ENCODE measurements around the gene PLD1.

PLD1 gene

DNA sequence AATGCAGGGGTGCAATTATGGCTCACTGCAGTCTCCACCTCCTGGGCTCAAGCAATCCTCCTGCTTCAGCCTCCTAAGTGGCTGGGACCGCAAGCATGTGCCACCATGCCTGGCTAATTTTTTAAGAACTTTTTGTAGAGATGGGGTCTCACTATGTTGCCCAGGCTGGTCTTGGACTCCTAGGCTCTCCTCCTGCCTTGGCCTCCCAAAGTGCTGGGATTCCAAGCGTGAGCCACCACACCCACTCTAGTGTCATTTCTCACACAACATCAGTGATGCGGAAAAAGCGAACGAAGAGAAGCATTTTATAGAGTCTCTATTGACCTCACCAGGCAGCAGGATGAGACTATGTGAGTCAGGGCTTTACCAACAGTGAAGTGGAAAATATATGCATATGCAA, 137.7 kb downstream of the PLD1 start:
- DNase-seq (ENCODE audit: low read depth in 2 of 2, low spot score in 1 of 2), result no peak

DNA sequence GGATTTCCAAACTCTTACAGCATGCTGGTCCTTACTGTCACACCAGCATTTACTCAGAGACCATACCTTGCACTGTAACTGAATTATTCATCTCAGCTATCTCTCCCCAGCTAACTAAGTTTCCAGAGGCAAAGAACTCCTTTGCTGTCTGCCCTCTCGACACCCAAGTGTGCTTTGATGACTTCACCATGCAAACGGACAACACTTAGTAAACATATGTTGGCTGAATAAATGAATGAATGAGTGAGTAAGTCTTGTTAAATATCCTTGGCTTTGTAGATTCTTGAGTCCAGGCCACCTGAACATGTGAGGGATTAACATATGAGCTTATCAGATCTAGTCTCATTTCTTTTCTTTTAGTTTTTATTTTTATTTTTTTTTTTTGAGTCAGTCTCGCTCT, 138.2 kb downstream of the PLD1 start:
- DNase-seq (ENCODE audit: low read depth in 2 of 2, low spot score in 1 of 2), result no peak

GRCh38 chr3:171671709-171672108, 138.6 kb downstream of the PLD1 start:
- DNase-seq (ENCODE audit: low read depth in 2 of 2, low spot score in 1 of 2), result no peak

DNA sequence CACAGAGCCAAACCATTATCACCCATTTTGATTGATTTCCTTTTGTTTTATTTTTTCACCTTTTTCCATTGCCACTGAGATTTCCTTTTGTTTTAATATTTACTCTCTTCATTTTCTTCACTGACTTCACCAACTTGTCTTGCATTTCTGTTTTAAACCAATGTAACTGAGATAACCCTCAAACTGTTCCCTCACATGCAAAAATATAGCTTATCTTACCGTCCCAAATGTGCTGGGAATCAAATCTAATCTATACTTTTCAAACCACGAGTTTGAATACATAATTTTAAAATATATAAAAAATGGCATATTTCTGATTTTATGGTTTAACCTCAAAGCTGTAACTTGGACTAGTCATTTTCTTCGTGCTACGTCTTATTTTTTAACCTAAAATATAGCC, 143.8 kb downstream of the PLD1 start:
- DNase-seq (ENCODE audit: low read depth in 2 of 2, low spot score in 1 of 2), result no peak

- DNase-seq (ENCODE audit: low read depth in 2 of 2, low spot score in 1 of 2), result no peak
Observed at GRCh38 chr3:171663805-171664204, 146.5 kb downstream of the PLD1 start.

GRCh38 chr3:171661484-171661883, 148.8 kb downstream of the PLD1 start:
- no peak for DNase-seq (ENCODE audit: low read depth in 2 of 2, low spot score in 1 of 2)

GRCh38 chr3:171660188-171660587, 150.1 kb downstream of the PLD1 start:
- no peak for DNase-seq (ENCODE audit: low read depth in 2 of 2, low spot score in 1 of 2)

- no peak for DNase-seq (ENCODE audit: low read depth in 2 of 2, low spot score in 1 of 2)
Observed at GRCh38 chr3:171658841-171659240, 151.4 kb downstream of the PLD1 start.

- no peak for DNase-seq (ENCODE audit: low read depth in 2 of 2, low spot score in 1 of 2)
Observed at GRCh38 chr3:171654809-171655208, 155.5 kb downstream of the PLD1 start.

DNA sequence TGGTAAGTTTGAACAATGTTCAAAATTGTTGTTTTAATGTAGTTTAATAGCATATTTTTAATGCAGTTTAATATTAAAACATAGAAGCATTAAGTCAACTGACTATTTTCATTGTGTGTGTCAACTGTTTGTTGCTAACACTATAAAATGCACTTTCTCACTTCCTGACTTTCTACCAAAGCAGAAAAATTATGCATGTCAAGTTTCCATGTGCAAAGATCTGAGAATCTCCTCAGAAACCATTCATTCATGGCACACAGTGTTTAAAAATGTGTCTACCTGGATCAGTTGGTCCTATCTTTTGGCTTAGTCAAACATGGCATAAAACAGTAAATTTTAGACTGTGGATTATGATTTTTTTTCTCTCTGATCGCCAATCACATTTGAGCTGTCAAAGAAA, 156.0 kb downstream of the PLD1 start:
- DNase-seq (ENCODE audit: low read depth in 2 of 2, low spot score in 1 of 2), result no peak

DNA sequence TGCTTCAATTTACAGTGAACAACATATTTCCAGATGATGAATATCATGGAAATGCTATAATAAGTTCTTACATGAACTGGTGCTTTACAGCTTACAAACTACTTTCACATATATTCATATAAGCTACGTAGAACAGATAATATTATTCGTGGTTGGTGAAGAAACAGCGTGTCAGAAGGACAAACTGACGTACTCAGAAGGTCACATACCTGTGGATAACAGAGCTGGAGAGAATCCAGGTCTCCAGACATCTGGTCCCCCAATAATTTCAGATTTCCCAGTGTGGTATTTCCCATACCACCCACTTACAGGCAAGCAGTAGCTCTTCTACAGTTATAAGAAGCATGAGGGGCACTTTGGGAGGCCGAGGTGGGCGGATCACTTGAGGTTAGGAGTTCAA, 156.6 kb downstream of the PLD1 start:
- DNase-seq (ENCODE audit: low read depth in 2 of 2, low spot score in 1 of 2), result no peak

DNA sequence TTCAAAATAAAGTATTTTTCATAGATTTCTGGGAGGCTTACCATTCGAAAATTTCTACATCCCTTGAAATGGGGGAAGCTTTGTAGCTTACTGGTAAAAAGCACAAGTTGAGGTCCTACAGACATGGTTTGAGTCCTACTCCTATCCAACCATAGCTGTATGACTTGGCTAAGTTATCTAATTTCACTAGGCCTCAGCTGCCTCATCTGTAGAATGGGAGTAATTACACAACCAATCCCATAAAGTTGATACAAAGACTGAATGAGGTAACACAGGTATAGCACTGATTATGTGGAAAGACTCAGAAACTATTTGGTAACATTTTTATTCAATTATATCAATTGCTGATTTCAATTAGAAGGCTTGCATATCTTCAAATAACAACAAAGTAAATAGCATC, 157.4 kb downstream of the PLD1 start:
- no peak for DNase-seq (ENCODE audit: low read depth in 2 of 2, low spot score in 1 of 2)

DNA sequence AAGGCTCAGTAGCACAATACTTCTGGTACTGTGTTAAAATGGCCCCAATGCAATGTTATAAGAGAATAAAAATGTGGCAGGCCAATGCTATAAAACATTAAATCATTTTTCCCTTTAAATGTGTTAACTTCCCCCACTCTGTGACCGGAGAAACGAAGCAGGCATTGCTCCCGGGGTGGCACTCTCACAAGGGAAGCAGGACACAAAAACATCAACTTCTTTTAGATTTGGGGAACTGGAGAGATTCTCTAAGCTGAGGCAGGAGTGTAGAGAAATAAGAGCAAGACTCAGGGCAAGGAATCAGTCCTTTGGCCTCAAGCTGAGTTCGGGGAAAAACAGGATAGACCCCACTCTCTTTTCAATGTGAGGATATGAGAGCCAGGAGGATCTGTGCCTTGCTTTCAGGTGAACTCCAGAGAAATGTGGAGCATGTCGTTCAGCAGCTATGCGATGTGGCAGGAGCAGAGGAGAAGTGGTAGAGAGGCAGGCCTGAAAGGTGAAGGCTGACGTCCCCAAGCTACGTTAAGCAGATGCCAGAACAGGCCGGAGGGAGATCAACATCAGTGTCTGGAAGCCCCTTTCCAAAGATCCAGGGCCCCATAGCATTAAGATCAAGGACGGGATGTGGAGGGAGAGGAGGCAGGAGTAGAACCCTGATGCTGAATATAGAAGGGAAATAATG, 160.2 kb downstream of the PLD1 start:
- no peak for DNase-seq (ENCODE audit: low read depth in 2 of 2, low spot score in 1 of 2)

DNA sequence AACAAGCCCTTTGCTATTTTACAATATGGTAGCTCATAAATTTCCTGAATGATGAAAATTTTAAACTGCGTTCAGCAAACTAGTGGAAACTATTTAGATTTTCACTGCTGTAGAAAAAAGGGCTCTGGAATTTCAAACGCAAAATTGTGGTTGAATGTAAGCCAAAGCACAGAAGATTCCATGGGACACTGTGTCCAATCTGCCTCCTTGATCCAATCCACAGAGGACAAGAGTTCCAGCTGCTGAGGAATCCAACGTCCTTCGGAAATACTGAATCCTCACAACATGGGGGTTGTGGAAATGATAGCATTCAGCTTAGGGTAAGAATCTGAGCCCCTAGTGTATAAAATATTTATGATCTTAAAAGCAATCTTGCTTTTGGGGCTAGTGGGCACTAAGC, 161.0 kb downstream of the PLD1 start:
- DNase-seq (ENCODE audit: low read depth in 2 of 2, low spot score in 1 of 2), result no peak

DNA sequence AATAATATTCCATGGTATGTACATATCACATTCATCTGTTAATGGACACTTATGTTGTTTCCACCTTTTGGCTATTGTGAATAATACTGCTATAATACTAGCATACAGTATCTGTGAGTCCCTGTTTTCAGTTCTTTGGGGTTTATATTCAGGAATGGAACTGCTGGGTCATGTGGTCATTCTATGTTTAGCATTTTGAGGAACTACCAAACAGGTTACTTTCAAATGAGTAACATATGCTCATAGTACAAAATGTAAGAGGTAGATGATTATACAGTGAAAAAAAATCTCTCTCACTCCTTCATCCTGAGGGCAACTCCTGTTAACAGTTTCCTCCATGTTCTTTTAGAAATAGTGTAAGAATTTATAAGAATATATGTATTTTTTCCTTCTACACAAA, 162.2 kb downstream of the PLD1 start:
- no peak for DNase-seq (ENCODE audit: low read depth in 2 of 2, low spot score in 1 of 2)

DNA sequence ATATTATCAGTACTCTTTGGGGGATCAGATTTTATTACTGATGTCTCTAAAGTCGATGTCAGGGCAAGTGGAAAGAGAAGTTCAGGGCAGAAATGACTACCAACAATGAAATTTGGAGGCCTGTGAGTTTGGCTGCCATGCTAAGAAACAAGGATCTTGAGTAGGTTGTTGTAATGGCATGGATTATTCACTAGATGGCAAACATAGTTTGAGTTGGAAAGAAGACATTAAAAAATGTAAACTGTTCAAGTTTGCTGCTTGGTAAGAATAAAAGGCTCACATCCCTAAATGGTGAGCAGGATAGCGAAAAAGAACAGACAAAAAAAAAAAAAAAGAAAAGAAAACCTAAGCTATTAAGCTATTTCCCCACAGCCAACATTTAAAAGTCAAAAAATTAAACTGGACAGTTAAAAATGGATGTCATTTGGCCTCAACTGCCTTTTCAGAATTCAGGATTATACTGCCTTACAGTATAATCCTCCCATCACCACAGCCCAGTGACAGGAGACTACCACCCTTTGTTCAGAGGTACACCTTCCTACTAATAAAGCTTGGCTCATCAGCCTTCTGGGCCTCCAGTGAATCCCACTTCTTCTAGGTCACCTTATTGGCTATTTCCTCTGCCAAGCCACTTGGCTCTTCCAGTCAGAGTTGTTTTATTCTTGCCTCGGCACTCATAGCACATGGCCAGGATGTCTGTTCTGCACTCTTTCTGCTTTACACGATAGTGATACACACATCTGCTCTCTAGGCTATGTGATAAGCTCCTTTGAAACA, 163.7 kb downstream of the PLD1 start:
- DNase-seq (ENCODE audit: low read depth in 2 of 2, low spot score in 1 of 2), result no peak

DNA sequence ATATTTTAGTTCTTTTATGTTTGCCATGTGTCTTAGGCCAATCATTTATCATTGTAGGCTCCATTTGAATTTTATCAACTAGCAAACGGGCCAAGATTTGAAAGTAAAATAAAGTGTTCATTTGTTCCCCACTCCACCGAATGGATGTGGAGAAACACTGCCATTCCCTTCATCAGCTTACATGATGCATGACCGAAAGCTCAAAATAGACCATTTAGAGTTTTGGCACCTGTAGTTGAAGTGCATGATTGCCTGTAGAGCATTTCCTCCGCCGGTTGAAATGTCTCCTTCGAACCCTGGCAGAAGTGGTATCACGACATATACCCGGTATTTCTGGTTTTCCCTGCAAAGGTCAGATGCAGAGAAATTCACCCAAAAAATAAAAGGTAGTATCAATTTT, 165.6 kb downstream of the PLD1 start:
- DNase-seq (ENCODE audit: low read depth in 2 of 2, low spot score in 1 of 2), result no peak

- DNase-seq (ENCODE audit: low read depth in 2 of 2, low spot score in 1 of 2), result no peak
Observed at GRCh38 chr3:171643681-171644080, 166.6 kb downstream of the PLD1 start.

GRCh38 chr3:171643033-171643432, 167.2 kb downstream of the PLD1 start:
- no peak for DNase-seq (ENCODE audit: low read depth in 2 of 2, low spot score in 1 of 2)

DNA sequence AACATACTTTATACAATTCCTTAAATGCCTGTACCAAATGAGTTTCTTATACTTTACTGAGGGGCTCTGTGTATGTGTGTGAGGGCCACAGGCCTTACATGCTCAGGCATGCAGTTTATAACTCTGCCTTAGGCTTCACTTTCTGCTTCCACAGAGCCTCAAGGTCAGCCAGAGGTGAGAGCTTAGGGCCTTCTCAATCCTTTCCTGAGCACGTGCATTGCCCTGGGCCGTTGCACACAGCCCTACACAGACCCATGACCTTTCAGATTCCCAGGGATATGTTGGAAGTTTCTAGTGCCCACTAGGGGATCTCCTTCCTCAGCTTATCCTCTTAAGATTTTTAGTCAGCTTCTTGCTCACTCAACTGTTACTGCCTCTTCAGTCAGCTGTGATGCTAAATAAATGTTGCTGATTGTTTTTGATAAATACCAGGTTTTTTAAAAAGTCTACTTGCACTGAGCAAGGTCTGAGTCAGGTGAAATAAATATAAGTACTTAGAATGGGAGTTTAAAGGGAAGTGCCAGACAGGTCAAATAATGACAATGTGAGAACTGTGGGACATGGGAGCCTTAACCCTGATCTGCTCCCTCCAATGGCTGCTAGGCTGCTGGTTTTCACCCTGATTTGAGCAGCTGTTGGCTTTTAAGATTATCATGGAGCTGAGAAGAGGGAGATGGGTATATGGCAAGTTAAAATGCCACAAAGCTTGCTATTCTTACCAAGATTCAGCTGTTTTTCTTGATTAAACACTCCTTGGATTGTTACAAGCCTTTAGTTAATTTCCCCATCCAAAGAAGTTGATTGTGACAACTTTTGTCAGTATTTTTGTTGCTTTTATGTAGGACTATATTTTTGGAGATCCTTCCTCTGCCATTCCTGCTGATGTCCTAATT, 169.5 kb downstream of the PLD1 start:
- no peak for DNase-seq (ENCODE audit: low read depth in 2 of 2, low spot score in 1 of 2)

DNA sequence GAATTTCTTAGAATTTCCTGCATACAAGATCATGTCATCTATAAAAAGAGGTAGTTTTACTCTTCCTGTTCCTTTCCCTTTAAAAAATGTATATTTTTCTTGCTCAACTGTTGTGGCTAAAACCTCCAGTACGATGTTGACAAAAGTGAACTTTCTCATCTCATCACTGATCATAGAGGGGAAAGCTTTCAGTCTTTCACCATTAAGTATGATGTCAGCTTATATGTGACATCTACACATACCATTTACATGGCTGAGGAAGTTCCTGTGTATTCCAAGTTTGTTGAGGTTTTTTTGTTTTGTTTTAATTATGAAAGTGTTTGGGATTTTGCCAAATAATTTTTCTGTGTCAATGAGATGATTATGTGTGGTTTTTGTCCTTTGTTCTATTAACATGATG, 173.6 kb downstream of the PLD1 start:
- DNase-seq (ENCODE audit: low read depth in 2 of 2, low spot score in 1 of 2), result no peak

DNA sequence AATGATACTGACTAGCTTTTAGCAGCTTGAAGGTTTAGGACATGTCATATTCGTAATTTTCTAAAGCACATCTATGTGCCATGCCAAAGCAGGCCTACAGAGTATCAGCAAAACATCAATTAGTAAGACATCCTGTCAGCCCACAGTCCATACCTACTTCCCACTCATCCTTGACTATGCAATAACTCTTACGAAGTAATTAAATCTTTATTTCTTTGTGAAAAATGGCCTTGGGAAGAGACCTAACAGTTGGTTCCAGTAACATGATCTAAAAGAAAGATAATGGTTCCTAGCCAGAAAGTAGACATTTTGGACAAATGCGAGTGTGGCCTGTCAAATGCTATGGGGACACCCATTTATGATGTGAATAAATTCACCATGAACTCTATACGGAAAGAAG, 177.5 kb downstream of the PLD1 start:
- no peak for DNase-seq (ENCODE audit: low read depth in 2 of 2, low spot score in 1 of 2)

Data from stimulated activated CD8-positive, alpha-beta memory T cell treated with anti-CD3 and anti-CD28 coated beads, Interleukin-4, amount 100 ng/mL, for 4 hours (primary cell).